Adrenal gland (tissue), 12 donors: Measurements from ENCODE around the gene GPR152. TPM values are rescaled to one million over a fixed set of nuclear protein-coding genes. Genes with fewer than 3 reads are reported as not detected.
A peak's percentile ranks its signal among the peaks of the same experiment; 100 is the strongest.

Source experiments
- DNase-seq, 7 donors: peaks; one replicate each; pipeline ENCODE4 v3.0.0-alpha.2; 2019 to 2020
- H3K27ac ChIP-seq, 5 donors: fragments of 200-600 bp; sonication (generic) in 4 of 5; 1 replicate in 3 of 5; 2 replicates in 2 of 5; pipeline versions ENCODE4 v1.5.1 to v1.8.0; 2016 to 2020; ENCODE audit warnings: mild to moderate bottlenecking in 1 of 5
- H3K27me3 ChIP-seq: fragments of 200-600 bp; 2 replicates; pipeline ENCODE4 v1.8.0; 2021
- H3K36me3 ChIP-seq, 2 donors: fragments of 200-600 bp; replicated peaks in 1 of 2; 1 replicate in 1 of 2; 2 replicates in 1 of 2; pipeline versions ENCODE4 v1.5.1 to v1.8.0; 2018 to 2022
- H3K4me1 ChIP-seq, 2 donors: fragments of 200-600 bp; replicated peaks in 1 of 2; 1 replicate in 1 of 2; 2 replicates in 1 of 2; pipeline versions ENCODE4 v1.5.1 to v1.8.0; 2018 to 2021
- H3K4me3 ChIP-seq, 4 donors: fragments of 200-600 bp; sonication (generic) in 3 of 4; one replicate each; pipeline ENCODE4 v1.5.1; 2016 to 2018
- H3K9me3 ChIP-seq, 3 donors: fragments of 200-600 bp; sonication (generic) in 1 of 3; replicated peaks in 1 of 3; 1 replicate in 2 of 3; 2 replicates in 1 of 3; pipeline versions ENCODE4 v1.5.1 to v1.8.0; 2016 to 2021
- CTCF ChIP-seq, 6 experiments: fragments of 450-650 bp in 4 of 6; fragments of 200-600 bp in 2 of 6; sonication (generic) in 1 of 6; IDR thresholded peaks; 1 replicate in 5 of 6; 2 replicates in 1 of 6; pipeline versions ENCODE4 v1.5.1 to v1.8.0; 2016 to 2021; ENCODE audit warnings: antibody characterized with exemption in 6 of 6, mild to moderate bottlenecking in 2 of 6, moderate library complexity in 1 of 6
- POLR2A ChIP-seq, 2 donors: fragments of 450-650 bp; IDR thresholded peaks; one replicate each; pipeline ENCODE4 v1.6.1; 2017; ENCODE audit warnings: antibody characterized with exemption in 2 of 2, mild to moderate bottlenecking in 2 of 2, moderate library complexity in 1 of 2
- WGBS, 4 donors: extraction: QIAGEN DNeasy Blood & Tissue Kit in 2 of 4; methylation state at CpG; one replicate each; pipeline versions ENCODE4 v1.1.5 to v1.1.7; 2013 to 2017; 5-methylcytosine and 5-hydroxymethylcytosine counted together
- intact Hi-C, 2 donors: fragments of 100-400 bp; cut with DNase I; formaldehyde crosslinking; loops; one replicate each; pipeline versions ENCODE4 v1.14.1 to v1.15.0; 2022 to 2023
- polyA plus RNA-seq, 3 donors: library from polyadenylated mRNA; stranded (reverse); fragments of 200-250 nt in 2 of 3; fragments of 350-450 nt in 1 of 3; fragmentation: Illumina TruSeq in 1 of 3; extraction: RNeasy Lipid Tissue Mini Kit (QIAGEN cat#74804) in 1 of 3; gene quantifications; one replicate each; pipeline ENCODE4 v1.2.3, GENCODE V29; 2013 to 2014
- total RNA-seq, 9 donors: library from RNA; depleted of rRNA in 4 of 9; stranded (reverse); fragments of >200 nt in 4 of 9; fragments of 120-200 nt in 1 of 9; fragmentation: NEBNext Ultra II Directional in 1 of 9; extraction: Animal tissue kit (Norgen Biotek cat#: 25700) in 1 of 9; gene quantifications; one replicate each; pipeline versions ENCODE4 v1.1.0 to v1.2.4, GENCODE V29; 2013 to 2023
- donor health status: healthy with polysubstance abuse.
- donor health status: Bipolar disorder and iron deficiency.
- donor health status: DM: yes; HTN: yes; CAD: no.
- donor health status: DM: no; HTN: no; CAD: no.
- donor health status: DM: no; HTN: no; CAD: no.
- donor health status: DM: yes; HTN: yes; CAD: no.

The GPR152 gene
- total and polyA plus RNA-seq, 12 donors: 0.18 TPM; not detected in 11

DNA sequence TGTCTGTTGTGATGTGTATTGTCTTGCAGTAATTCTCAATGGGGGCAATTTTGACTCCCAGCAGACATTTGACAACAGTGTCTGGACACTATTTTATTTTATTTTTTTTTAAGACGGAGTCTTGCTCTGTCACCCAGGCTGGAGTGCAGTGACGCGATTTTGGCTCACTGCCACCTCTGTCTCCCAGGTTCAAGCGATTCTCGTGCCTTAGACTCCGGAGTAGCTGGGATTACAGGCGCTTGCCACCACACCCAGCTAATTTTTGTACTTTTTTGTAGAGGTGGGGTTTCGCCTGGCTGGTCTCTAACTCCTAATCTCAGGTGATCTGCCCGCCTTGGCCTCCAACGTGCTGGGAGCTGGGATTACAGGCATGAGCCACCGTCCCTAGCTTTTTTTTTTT is 22.8 kb downstream of the GPR152 start:
- WGBS, 4 donors: 71 to 81% (median 77%) methylated on average over 11 of the region's 11 CpGs
- Histone ChIP-seq H3K4me1 (peaks cover 15% of the 10 kb centered on the region in 2 donors), H3K9me3 (no peaks in the 10 kb centered on the region), H3K4me3 (no peak overlapping the region), H3K27me3 (no peaks in the 10 kb centered on the region), H3K36me3 (peaks cover 0 to 37% of the 10 kb centered on the region in 2 donors), H3K27ac (peak overlapping the region in 1 of 5 donors; percentile 89)
- TF ChIP-seq POLR2A (IDR thresholded peaks at IDR 0.05): no peak
- TF ChIP-seq CTCF (IDR thresholded peaks at IDR 0.05): no peak
- no peak for DNase-seq
- intact Hi-C loops: no loop called here

DNA sequence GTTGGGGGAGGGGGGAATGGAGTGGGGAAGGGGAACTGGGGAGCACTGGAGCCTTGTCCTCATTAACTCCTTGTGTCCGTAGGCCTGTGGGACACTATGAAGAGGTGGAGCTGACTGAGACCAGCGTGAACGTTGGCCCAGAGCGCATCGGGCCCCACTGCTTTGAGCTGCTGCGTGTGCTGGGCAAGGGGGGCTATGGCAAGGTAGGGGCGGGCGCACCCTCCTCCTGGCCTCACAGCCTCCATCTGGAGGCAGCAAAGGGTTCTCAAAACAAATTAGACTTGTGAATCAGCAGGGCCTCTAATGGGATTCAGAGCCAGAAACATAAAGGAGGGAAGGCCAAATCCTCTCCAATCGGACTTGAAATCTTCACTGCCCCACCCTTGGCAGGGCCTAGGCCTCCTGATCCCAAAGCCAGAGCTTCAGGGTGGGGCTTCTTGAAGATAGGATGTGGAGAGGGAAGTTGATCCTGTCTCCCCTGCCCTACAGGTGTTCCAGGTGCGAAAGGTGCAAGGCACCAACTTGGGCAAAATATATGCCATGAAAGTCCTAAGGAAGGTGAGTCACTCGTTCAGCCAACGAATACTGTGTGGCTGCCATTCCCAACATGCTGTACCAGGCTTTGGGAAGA is 23.4 kb downstream of the GPR152 start:
- no peaks in the 10 kb centered on the region for H3K27me3 ChIP-seq
- TF ChIP-seq CTCF (IDR thresholded peaks at IDR 0.05) (no peak), POLR2A (IDR thresholded peaks at IDR 0.05) (no peak)
- H3K4me3 ChIP-seq: peak overlapping the region; percentile 35 to 98 (median 77)
- peaks cover 15% of the 10 kb centered on the region in 2 donors for H3K4me1 ChIP-seq
- 34 to 46% (median 42%) methylated on average over 6 to 12 of the region's 12 CpGs for WGBS, 4 donors
- H3K36me3 ChIP-seq: peaks cover 0 to 31% of the 10 kb centered on the region in 2 donors
- DNase-seq: no peak
- peak overlapping the region in 4 of 5 donors; percentile 78 to 94 (median 86) for H3K27ac ChIP-seq
- intact Hi-C loops: no loop called here
- H3K9me3 ChIP-seq: no peaks in the 10 kb centered on the region

DNA sequence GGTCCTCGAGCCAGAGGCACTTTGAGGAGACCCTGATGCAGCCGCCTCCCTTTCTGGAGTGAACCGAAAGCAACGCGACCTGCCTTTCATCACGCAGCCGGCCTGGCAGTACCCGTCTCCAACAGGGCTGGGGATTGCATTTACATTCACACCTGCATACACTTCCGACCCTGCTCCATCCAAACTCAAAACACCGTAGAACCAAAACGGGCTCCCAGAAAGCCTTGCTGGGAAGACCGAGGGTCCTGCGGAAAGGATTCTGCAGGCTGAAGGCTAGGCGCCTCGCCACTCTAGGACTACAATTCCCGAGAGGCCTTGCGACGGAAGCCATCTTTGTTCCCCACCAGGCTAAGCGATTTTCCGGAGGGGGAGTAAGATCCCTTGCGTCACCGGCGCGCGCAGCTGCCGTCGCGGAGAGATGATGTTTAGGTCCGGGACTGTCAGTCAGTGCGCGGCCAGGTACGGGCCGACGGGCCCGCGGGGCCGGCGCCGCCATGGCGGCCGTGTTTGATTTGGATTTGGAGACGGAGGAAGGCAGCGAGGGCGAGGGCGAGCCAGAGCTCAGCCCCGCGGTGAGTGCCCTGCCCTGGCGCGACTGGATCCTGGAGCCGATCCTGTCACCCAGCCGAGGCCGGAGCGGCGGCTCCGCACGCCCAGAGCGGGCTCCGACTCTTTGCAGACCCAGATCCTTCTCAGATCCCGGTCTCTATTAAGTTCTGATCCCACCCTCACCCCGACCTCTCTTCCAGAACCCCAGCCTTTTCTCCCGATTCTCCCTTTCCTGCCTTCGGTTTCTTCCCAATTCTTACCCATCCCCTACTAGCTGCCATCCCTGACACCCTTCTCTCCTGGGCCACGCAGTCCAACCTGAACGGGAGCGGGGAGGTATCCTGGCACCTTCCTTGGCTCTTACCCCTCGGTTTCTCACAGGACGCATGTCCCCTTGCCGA is 24.2 kb downstream of the GPR152 start, which contains the start of gene RPS6KB2:
Gene RPS6KB2 (plus strand): TSS at position 443 of the 950 bp plus-strand sequence. CDS start 52 bp downstream, at position 495.
- no peaks in the 10 kb centered on the region for H3K27me3 ChIP-seq
- WGBS, 4 donors: 0% methylated on average over 47 to 68 of the region's 68 CpGs

More for the DNA sequence above, 24.2 kb downstream of the GPR152 start, which contains the start of gene RPS6KB2:
- peak; percentile 98 to 100 (median 99) for DNase-seq
- Histone ChIP-seq H3K4me3 (peak within 1 kb of the TSS; percentile 35 to 98 (median 77)), H3K36me3 (peaks cover 0 to 23% of the 10 kb centered on the region in 2 donors), H3K9me3 (no peaks in the 10 kb centered on the region), H3K4me1 (peaks cover 15% of the 10 kb centered on the region in 2 donors), H3K27ac (peak within 1 kb of the TSS; percentile 73 to 94 (median 84))
- intact Hi-C loops: no loop called here
- TF ChIP-seq POLR2A (IDR thresholded peaks at IDR 0.05) (peak; percentile 92 to 94), CTCF (IDR thresholded peaks at IDR 0.05) (peak in 1 of 6 experiments; percentile 2)
